Measurements from ENCODE around the gene SOST. TPM values are rescaled to one million over a fixed set of nuclear protein-coding genes. Genes with fewer than 3 reads are reported as not detected.

SOST gene
- total and polyA plus RNA-seq, 4 donors: 0.02 to 0.04 TPM; not detected in 2

DNA sequence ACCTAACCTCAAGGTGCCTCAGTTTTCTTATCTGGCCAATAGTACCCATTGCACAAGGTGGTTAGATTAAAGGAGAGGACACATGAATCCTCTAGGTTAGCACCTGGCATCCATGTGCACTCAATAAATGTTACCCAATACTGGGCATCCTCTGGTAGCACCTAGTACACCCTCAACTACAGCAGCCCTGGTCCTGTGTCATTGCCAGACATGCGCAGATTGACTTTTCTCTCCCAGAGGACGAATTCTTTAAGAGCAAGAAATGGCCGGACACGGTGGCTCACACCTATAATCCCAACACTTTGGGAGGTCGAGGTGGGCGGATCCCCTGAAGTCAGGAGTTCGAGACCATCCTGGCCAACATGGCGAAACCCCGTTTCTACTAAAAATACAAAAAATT lies 12.9 kb upstream of the SOST start:
- ATAC-seq (ENCODE audit: insufficient read depth, low FRiP score): no peak
- no peaks in the 10 kb centered on the region for H3K9me3 ChIP-seq (ENCODE audit: control insufficient read depth in 4 of 4, insufficient read depth in 3 of 4, low read length in 3 of 4)
- peaks cover 28 to 57% (median 29%) of the 10 kb centered on the region in 4 donors for H3K36me3 ChIP-seq (ENCODE audit: control insufficient read depth in 4 of 4, insufficient read depth in 4 of 4, low read length in 4 of 4)
- no peak for DNase-seq
- TF ChIP-seq, protein P1, sequence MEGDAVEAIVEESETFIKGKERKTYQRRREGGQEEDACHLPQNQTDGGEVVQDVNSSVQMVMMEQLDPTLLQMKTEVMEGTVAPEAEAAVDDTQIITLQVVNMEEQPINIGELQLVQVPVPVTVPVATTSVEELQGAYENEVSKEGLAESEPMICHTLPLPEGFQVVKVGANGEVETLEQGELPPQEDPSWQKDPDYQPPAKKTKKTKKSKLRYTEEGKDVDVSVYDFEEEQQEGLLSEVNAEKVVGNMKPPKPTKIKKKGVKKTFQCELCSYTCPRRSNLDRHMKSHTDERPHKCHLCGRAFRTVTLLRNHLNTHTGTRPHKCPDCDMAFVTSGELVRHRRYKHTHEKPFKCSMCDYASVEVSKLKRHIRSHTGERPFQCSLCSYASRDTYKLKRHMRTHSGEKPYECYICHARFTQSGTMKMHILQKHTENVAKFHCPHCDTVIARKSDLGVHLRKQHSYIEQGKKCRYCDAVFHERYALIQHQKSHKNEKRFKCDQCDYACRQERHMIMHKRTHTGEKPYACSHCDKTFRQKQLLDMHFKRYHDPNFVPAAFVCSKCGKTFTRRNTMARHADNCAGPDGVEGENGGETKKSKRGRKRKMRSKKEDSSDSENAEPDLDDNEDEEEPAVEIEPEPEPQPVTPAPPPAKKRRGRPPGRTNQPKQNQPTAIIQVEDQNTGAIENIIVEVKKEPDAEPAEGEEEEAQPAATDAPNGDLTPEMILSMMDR (IDR thresholded peaks at IDR 0.05; ENCODE audit: control extremely low read depth, extremely low read depth): no peak
- no peak overlapping the region for H3K27ac ChIP-seq (ENCODE audit: low read depth in 1 of 2, low read length in 1 of 2)
- H3K27me3 ChIP-seq (ENCODE audit: control insufficient read depth in 3 of 3, insufficient read depth in 3 of 3, low read length in 2 of 3): no peaks in the 10 kb centered on the region
- H3K9ac ChIP-seq (ENCODE audit: insufficient read depth in 1 of 2, low read length in 2 of 2): no peak overlapping the region
- no peak overlapping the region for H3K4me3 ChIP-seq
- WGBS, 2 donors: 92 to 96% methylated on average over 9 of the region's 9 CpGs
- peaks cover 0 to 7% (median 0%) of the 10 kb centered on the region in 5 donors for H3K4me1 ChIP-seq (ENCODE audit: control insufficient read depth in 5 of 5, insufficient read depth in 5 of 5, low read length in 5 of 5)

DNA sequence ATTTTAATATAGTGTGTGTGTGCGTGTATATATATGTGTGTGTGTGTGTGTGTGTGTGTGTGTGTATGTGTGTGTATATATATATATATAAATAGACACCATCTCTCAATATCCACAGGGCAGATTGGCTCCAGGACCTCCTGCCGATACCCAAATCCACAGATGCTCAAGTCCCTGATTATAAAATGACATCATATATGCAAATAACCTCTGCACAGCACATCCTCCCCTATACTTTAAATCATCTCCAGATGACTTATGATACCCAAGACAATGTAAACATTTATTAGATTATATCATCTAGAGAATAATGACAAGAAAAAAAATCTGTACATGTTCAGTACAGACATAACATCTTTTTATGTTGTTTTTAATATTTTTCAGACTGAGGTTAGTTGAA lies 12.4 kb upstream of the SOST start:
- no peaks in the 10 kb centered on the region for H3K9me3 ChIP-seq (ENCODE audit: control insufficient read depth in 4 of 4, insufficient read depth in 3 of 4, low read length in 3 of 4)
- TF ChIP-seq, protein P1 (IDR thresholded peaks at IDR 0.05; ENCODE audit: control extremely low read depth, extremely low read depth): no peak
- 95 to 97% methylated on average over 2 of the region's 2 CpGs for WGBS, 2 donors
- peaks cover 28 to 53% (median 29%) of the 10 kb centered on the region in 4 donors for H3K36me3 ChIP-seq (ENCODE audit: control insufficient read depth in 4 of 4, insufficient read depth in 4 of 4, low read length in 4 of 4)
- H3K27ac ChIP-seq (ENCODE audit: low read depth in 1 of 2, low read length in 1 of 2): no peak overlapping the region
- no peak for DNase-seq
- H3K4me3 ChIP-seq: no peak overlapping the region
- H3K27me3 ChIP-seq (ENCODE audit: control insufficient read depth in 3 of 3, insufficient read depth in 3 of 3, low read length in 2 of 3): no peaks in the 10 kb centered on the region
- H3K9ac ChIP-seq (ENCODE audit: insufficient read depth in 1 of 2, low read length in 2 of 2): no peak overlapping the region
- ATAC-seq (ENCODE audit: insufficient read depth, low FRiP score): no peak
- peaks cover 0 to 3% (median 0%) of the 10 kb centered on the region in 5 donors for H3K4me1 ChIP-seq (ENCODE audit: control insufficient read depth in 5 of 5, insufficient read depth in 5 of 5, low read length in 5 of 5)

DNA sequence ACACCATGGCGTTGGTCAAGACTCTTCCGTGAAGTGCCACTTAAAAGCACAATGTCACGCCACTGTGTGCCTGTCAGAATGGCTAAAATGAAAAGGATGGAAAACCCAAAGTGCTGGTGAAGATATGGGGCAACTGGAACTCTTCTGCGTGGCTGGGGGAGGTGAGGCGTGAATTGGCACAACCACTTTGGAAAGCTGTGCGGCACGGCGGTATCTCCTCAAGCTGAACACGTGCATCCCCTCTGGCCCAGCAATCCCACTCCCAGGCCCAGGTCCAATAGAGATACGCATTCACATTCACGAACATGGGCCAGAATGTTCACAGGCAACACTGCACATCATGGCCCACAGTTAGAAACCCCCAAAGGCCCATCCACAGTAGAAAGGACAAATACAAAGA lies 11.3 kb upstream of the SOST start:
- peaks cover 0 to 3% (median 0%) of the 10 kb centered on the region in 5 donors for H3K4me1 ChIP-seq (ENCODE audit: control insufficient read depth in 5 of 5, insufficient read depth in 5 of 5, low read length in 5 of 5)
- WGBS, 2 donors: 93 to 94% methylated on average over 11 of the region's 11 CpGs
- H3K36me3 ChIP-seq (ENCODE audit: control insufficient read depth in 4 of 4, insufficient read depth in 4 of 4, low read length in 4 of 4): peaks cover 22 to 47% (median 29%) of the 10 kb centered on the region in 4 donors
- H3K27ac ChIP-seq (ENCODE audit: low read depth in 1 of 2, low read length in 1 of 2): no peak overlapping the region
- H3K9ac ChIP-seq (ENCODE audit: insufficient read depth in 1 of 2, low read length in 2 of 2): no peak overlapping the region
- no peak overlapping the region for H3K4me3 ChIP-seq
- ATAC-seq (ENCODE audit: insufficient read depth, low FRiP score) (no peak), DNase-seq (no peak)
- TF ChIP-seq, protein P1 (IDR thresholded peaks at IDR 0.05; ENCODE audit: control extremely low read depth, extremely low read depth): no peak
- H3K27me3 ChIP-seq (ENCODE audit: control insufficient read depth in 3 of 3, insufficient read depth in 3 of 3, low read length in 2 of 3): no peaks in the 10 kb centered on the region
- H3K9me3 ChIP-seq (ENCODE audit: control insufficient read depth in 4 of 4, insufficient read depth in 3 of 4, low read length in 3 of 4): no peaks in the 10 kb centered on the region

GRCh38 chr17:43769426-43769825 lies 10.8 kb upstream of the SOST start:
- Histone ChIP-seq H3K27me3 (ENCODE audit: control insufficient read depth in 3 of 3, insufficient read depth in 3 of 3, low read length in 2 of 3) (no peaks in the 10 kb centered on the region), H3K36me3 (ENCODE audit: control insufficient read depth in 4 of 4, insufficient read depth in 4 of 4, low read length in 4 of 4) (peaks cover 20 to 43% (median 27%) of the 10 kb centered on the region in 4 donors), H3K4me3 (no peak overlapping the region), H3K27ac (ENCODE audit: low read depth in 1 of 2, low read length in 1 of 2) (no peak overlapping the region), H3K9ac (ENCODE audit: insufficient read depth in 1 of 2, low read length in 2 of 2) (no peak overlapping the region), H3K4me1 (ENCODE audit: control insufficient read depth in 5 of 5, insufficient read depth in 5 of 5, low read length in 5 of 5) (peaks cover 0 to 3% (median 0%) of the 10 kb centered on the region in 5 donors), H3K9me3 (ENCODE audit: control insufficient read depth in 4 of 4, insufficient read depth in 3 of 4, low read length in 3 of 4) (no peaks in the 10 kb centered on the region)
- WGBS, 2 donors: 77 to 83% methylated on average over 16 of the region's 16 CpGs
- TF ChIP-seq, protein P1 (IDR thresholded peaks at IDR 0.05; ENCODE audit: control extremely low read depth, extremely low read depth): no peak
- DNase-seq: no peak
- no peak for ATAC-seq (ENCODE audit: insufficient read depth, low FRiP score)
